Measurements from ENCODE around the gene XAB2.

DNA sequence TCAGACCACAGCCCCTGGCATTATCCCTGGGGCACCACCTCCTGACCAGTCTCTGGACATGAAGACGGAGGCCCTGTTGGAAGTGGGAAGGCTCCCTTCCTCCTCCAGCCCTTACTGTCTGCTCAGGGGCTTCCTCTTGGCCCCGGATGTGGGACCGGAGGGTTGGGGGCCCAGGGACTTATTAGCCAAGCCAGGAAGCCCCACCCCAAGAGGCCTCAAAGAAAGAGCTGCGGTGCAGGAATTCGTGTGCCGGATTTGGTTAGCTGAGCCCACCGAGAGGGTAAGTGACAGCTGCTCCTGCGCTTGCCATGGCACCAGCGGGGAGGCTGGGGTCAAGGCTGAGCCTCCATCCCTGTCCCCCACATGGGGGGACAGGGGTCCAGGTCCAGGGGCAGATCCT is 39.5 kb upstream of the XAB2 start, which contains the start of gene RETN:
- TF ChIP-seq, protein P1, sequence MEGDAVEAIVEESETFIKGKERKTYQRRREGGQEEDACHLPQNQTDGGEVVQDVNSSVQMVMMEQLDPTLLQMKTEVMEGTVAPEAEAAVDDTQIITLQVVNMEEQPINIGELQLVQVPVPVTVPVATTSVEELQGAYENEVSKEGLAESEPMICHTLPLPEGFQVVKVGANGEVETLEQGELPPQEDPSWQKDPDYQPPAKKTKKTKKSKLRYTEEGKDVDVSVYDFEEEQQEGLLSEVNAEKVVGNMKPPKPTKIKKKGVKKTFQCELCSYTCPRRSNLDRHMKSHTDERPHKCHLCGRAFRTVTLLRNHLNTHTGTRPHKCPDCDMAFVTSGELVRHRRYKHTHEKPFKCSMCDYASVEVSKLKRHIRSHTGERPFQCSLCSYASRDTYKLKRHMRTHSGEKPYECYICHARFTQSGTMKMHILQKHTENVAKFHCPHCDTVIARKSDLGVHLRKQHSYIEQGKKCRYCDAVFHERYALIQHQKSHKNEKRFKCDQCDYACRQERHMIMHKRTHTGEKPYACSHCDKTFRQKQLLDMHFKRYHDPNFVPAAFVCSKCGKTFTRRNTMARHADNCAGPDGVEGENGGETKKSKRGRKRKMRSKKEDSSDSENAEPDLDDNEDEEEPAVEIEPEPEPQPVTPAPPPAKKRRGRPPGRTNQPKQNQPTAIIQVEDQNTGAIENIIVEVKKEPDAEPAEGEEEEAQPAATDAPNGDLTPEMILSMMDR (IDR thresholded peaks at IDR 0.05 in 8 of 11, conservative IDR thresholded peaks at IDR 0.05 in 3 of 11) = no peak
- no peak for TF ChIP-seq POLR2AphosphoS5 (IDR thresholded peaks at IDR 0.05)
- no peak for TF ChIP-seq POLR2A (IDR thresholded peaks at IDR 0.05)
